Common myeloid progenitor, CD34-positive (primary cell): ENCODE measurements around the gene CDH13.

Experiments
- CTCF ChIA-PET: fragments of 350-600 bp; sonication (Branson Sonifier 250); formaldehyde crosslinking; loops from one replicate; lab custom pipeline; 2021; ENCODE audit warnings: antibody characterized with exemption; lab: Charles Lee
- POLR2A ChIA-PET: fragments of 350-600 bp; sonication (Branson Sonifier 250); formaldehyde crosslinking; loops from one replicate; lab custom pipeline; 2021; ENCODE audit warnings: antibody characterized with exemption; lab: Charles Lee
- DNase-seq, 3 donors: peaks; one replicate each; pipeline versions ENCODE4 v3.0.0 to v3.0.0-alpha.2; 2013
- H3K27ac ChIP-seq, 2 experiments: 1 replicate in 1 of 2; 2 replicates in 1 of 2; pipeline ENCODE4 v1.7.0; 2013; ENCODE audit warnings: inconsistent platforms in 2 of 2, low read length in 2 of 2, mild to moderate bottlenecking in 2 of 2, low read depth in 1 of 2, moderate library complexity in 1 of 2; ENCODE audit not compliant: severe bottlenecking in 2 of 2, insufficient read depth in 1 of 2, poor library complexity in 1 of 2
- H3K27me3 ChIP-seq, 5 experiments: replicated peaks in 2 of 5; 1 replicate in 3 of 5; 2 replicates in 2 of 5; pipeline versions ENCODE4 v1.6.1 to v1.7.0; 2013; ENCODE audit warnings: low read length in 4 of 5, mild to moderate bottlenecking in 2 of 5, moderate library complexity in 2 of 5, inconsistent platforms in 1 of 5; ENCODE audit not compliant: insufficient read depth in 5 of 5, control insufficient read depth in 4 of 5
- H3K36me3 ChIP-seq, 4 experiments: 1 replicate in 2 of 4; 2 replicates in 2 of 4; pipeline versions ENCODE4 v1.6.1 to v1.7.0; 2013; ENCODE audit warnings: low read length in 3 of 4, control low read depth in 1 of 4, mild to moderate bottlenecking in 1 of 4; ENCODE audit not compliant: control insufficient read depth in 4 of 4, insufficient read depth in 4 of 4
- H3K4me1 ChIP-seq, 4 experiments: 1 replicate in 3 of 4; 2 replicates in 1 of 4; pipeline versions ENCODE4 v1.6.1 to v1.7.1; 2013; ENCODE audit warnings: low read length in 3 of 4, mild to moderate bottlenecking in 3 of 4, control low read depth in 1 of 4, inconsistent platforms in 1 of 4, moderate library complexity in 1 of 4; ENCODE audit not compliant: control insufficient read depth in 4 of 4, insufficient read depth in 4 of 4; ENCODE audit errors: control extremely low read depth in 1 of 4
- H3K4me3 ChIP-seq, 7 experiments: 1 replicate in 4 of 7; 2 replicates in 3 of 7; pipeline versions ENCODE4 v1.5.1 to v1.7.0; 2013; ENCODE audit warnings: mild to moderate bottlenecking in 7 of 7, low read length in 6 of 7, moderate library complexity in 6 of 7, inconsistent platforms in 2 of 7, low read depth in 2 of 7, control low read depth in 1 of 7; ENCODE audit not compliant: insufficient read depth in 4 of 7, control insufficient read depth in 1 of 7; ENCODE audit errors: extremely low read depth in 1 of 7
- H3K9me3 ChIP-seq, 5 experiments: 1 replicate in 4 of 5; 2 replicates in 1 of 5; pipeline versions ENCODE4 v1.6.1 to v1.7.1; 2013; ENCODE audit warnings: low read length in 4 of 5, mild to moderate bottlenecking in 2 of 5, inconsistent platforms in 1 of 5, low read depth in 1 of 5, moderate library complexity in 1 of 5; ENCODE audit not compliant: control insufficient read depth in 4 of 5, insufficient read depth in 2 of 5; ENCODE audit errors: control extremely low read depth in 1 of 5
- WGBS: methylation state at CpG from one replicate; pipeline ENCODE4 v1.1.5; 2013; ENCODE audit not compliant: insufficient coverage; 5-methylcytosine and 5-hydroxymethylcytosine counted together

The CDH13 gene

GRCh38 chr16:83692224-83692623 is 1065.5 kb downstream of the CDH13 start:
- no peaks in the 10 kb centered on the region for H3K4me1 ChIP-seq
- peaks cover 0 to 2% (median 0%) of the 10 kb centered on the region in 5 experiments for H3K9me3 ChIP-seq
- ChIA-PET POLR2A (no interaction called here), CTCF (no interaction called here)
- WGBS = 32% methylated on average over 3 of the region's 5 CpGs
- no peak overlapping the region for H3K27ac ChIP-seq
- peaks cover 0 to 8% (median 0%) of the 10 kb centered on the region in 5 experiments for H3K27me3 ChIP-seq
- no peak for DNase-seq
- H3K36me3 ChIP-seq = no peaks in the 10 kb centered on the region
- H3K4me3 ChIP-seq = no peak overlapping the region

- Histone ChIP-seq H3K4me3 (no peak overlapping the region), H3K4me1 (no peaks in the 10 kb centered on the region), H3K27me3 (peaks cover 0 to 7% (median 0%) of the 10 kb centered on the region in 5 experiments), H3K9me3 (peaks cover 0 to 2% (median 0%) of the 10 kb centered on the region in 5 experiments), H3K27ac (no peak overlapping the region), H3K36me3 (no peaks in the 10 kb centered on the region)
- POLR2A ChIA-PET = no interaction called here
- DNase-seq = no peak
- CTCF ChIA-PET = no interaction called here
- WGBS = 96% methylated on average over 3 of the region's 4 CpGs
Measured at GRCh38 chr16:83698964-83699363, 1072.2 kb downstream of the CDH13 start.

GRCh38 chr16:83699817-83700216 is 1073.0 kb downstream of the CDH13 start:
- H3K4me1 ChIP-seq = no peaks in the 10 kb centered on the region
- no peak overlapping the region for H3K27ac ChIP-seq
- CTCF ChIA-PET = no interaction called here
- no peak for DNase-seq
- peaks cover 0 to 2% (median 0%) of the 10 kb centered on the region in 5 experiments for H3K9me3 ChIP-seq
- WGBS = 81% methylated on average over 4 of the region's 4 CpGs
- no peaks in the 10 kb centered on the region for H3K36me3 ChIP-seq
- H3K4me3 ChIP-seq = no peak overlapping the region
- POLR2A ChIA-PET = no interaction called here
- peaks cover 0 to 3% (median 0%) of the 10 kb centered on the region in 5 experiments for H3K27me3 ChIP-seq

GRCh38 chr16:83700918-83701317 is 1074.1 kb downstream of the CDH13 start:
- H3K27me3 ChIP-seq = peaks cover 0 to 3% (median 0%) of the 10 kb centered on the region in 5 experiments
- POLR2A ChIA-PET = no interaction called here
- 89% methylated on average over 6 of the region's 7 CpGs for WGBS

GRCh38 chr16:83701494-83701893 is 1074.7 kb downstream of the CDH13 start:
- DNase-seq = peak; percentile 24 to 70 (median 67)

More at GRCh38 chr16:83700918-83701317, 1074.1 kb downstream of the CDH13 start:
- Histone ChIP-seq H3K4me3 (no peak overlapping the region), H3K4me1 (no peaks in the 10 kb centered on the region), H3K9me3 (peaks cover 0 to 2% (median 0%) of the 10 kb centered on the region in 5 experiments), H3K36me3 (no peaks in the 10 kb centered on the region), H3K27ac (no peak overlapping the region)
- DNase-seq = no peak
- CTCF ChIA-PET = no interaction called here

GRCh38 chr16:83704656-83705055 is 1077.9 kb downstream of the CDH13 start:
- peaks cover 0 to 8% (median 0%) of the 10 kb centered on the region in 5 experiments for H3K27me3 ChIP-seq
- H3K27ac ChIP-seq = no peak overlapping the region
- H3K9me3 ChIP-seq = peaks cover 0 to 1% (median 0%) of the 10 kb centered on the region in 5 experiments
- ChIA-PET CTCF (no interaction called here), POLR2A (no interaction called here)
- H3K4me3 ChIP-seq = no peak overlapping the region
- no peaks in the 10 kb centered on the region for H3K36me3 ChIP-seq
- no peaks in the 10 kb centered on the region for H3K4me1 ChIP-seq
- no peak for DNase-seq

More at GRCh38 chr16:83701494-83701893, 1074.7 kb downstream of the CDH13 start:
- H3K27me3 ChIP-seq = peaks cover 0 to 8% (median 0%) of the 10 kb centered on the region in 5 experiments
- ChIA-PET POLR2A (no interaction called here), CTCF (no interaction called here)
- peaks cover 0 to 2% (median 0%) of the 10 kb centered on the region in 5 experiments for H3K9me3 ChIP-seq
- no peak overlapping the region for H3K4me3 ChIP-seq
- H3K27ac ChIP-seq = no peak overlapping the region
- 32% methylated on average over 7 of the region's 9 CpGs for WGBS
- H3K36me3 ChIP-seq = no peaks in the 10 kb centered on the region
- no peaks in the 10 kb centered on the region for H3K4me1 ChIP-seq

GRCh38 chr16:83705856-83706255 is 1079.1 kb downstream of the CDH13 start:
- Histone ChIP-seq H3K27ac (no peak overlapping the region), H3K4me3 (no peak overlapping the region), H3K36me3 (no peaks in the 10 kb centered on the region), H3K9me3 (peaks cover 0 to 1% (median 0%) of the 10 kb centered on the region in 5 experiments), H3K27me3 (peaks cover 0 to 8% (median 0%) of the 10 kb centered on the region in 5 experiments), H3K4me1 (no peaks in the 10 kb centered on the region)
- no peak for DNase-seq
- WGBS = 92% methylated on average over 4 of the region's 4 CpGs
- CTCF ChIA-PET = no interaction called here
- POLR2A ChIA-PET = no interaction called here
